Iris pigment epithelial cell (primary cell): Measurements from ENCODE around the gene F11R.
"Not testable (repeated sequence)": the region's sequence is repeated elsewhere in the genome, so short reads cannot be mapped to it uniquely, and the experiment has no call there.

Experiments
- DNase-seq: peaks from one replicate; pipeline ENCODE4 v3.0.0-alpha.2; 2011; ENCODE audit warnings: low read depth

Gene F11R

GRCh38 chr1:161012420-161012819 lies 8.5 kb downstream of the F11R start:
- no peak for DNase-seq

GRCh38 chr1:161009602-161010211 lies 11.2 kb downstream of the F11R start:
- DNase-seq = no peak

GRCh38 chr1:161008869-161009510 lies 12.0 kb downstream of the F11R start:
- DNase-seq = peak; percentile 77

- no peak for DNase-seq
These were observed 13.6 kb downstream of the F11R start for GRCh38 chr1:161007369-161007768.

- no peak for DNase-seq
These were observed 14.4 kb downstream of the F11R start for GRCh38 chr1:161006563-161006962.

GRCh38 chr1:161001525-161001924 lies 19.4 kb downstream of the F11R start:
- no peak for DNase-seq

GRCh38 chr1:161000736-161001480 lies 20.0 kb downstream of the F11R start:
- no peak for DNase-seq

GRCh38 chr1:160999376-160999775 lies 21.6 kb downstream of the F11R start:
- no peak for DNase-seq

- DNase-seq = peak; percentile 81
These were observed 23.5 kb downstream of the F11R start for GRCh38 chr1:160997323-160998038.

- DNase-seq = peak; percentile 63
These were observed 24.8 kb downstream of the F11R start for GRCh38 chr1:160996178-160996577.

GRCh38 chr1:160993544-160994193 lies 27.3 kb downstream of the F11R start:
- DNase-seq = peak; percentile 82

- DNase-seq = not testable (repeated sequence)
These were observed 28.9 kb downstream of the F11R start for GRCh38 chr1:160992036-160992435.

- no peak for DNase-seq
These were observed 33.4 kb downstream of the F11R start for GRCh38 chr1:160987359-160988050.

- no peak for DNase-seq
These were observed 35.2 kb downstream of the F11R start for GRCh38 chr1:160985723-160986122.

GRCh38 chr1:160981584-160982411 lies 39.2 kb downstream of the F11R start:
- no peak for DNase-seq

- DNase-seq = no peak
These were observed 41.7 kb downstream of the F11R start for GRCh38 chr1:160979286-160979685.

- peak; percentile 52 for DNase-seq
These were observed 42.4 kb downstream of the F11R start for GRCh38 chr1:160978510-160978927.

- DNase-seq = no peak
These were observed 45.9 kb downstream of the F11R start for GRCh38 chr1:160975026-160975425.

- DNase-seq = no peak
These were observed 47.5 kb downstream of the F11R start for GRCh38 chr1:160973491-160973890.

GRCh38 chr1:160972939-160973338 lies 48.0 kb downstream of the F11R start:
- DNase-seq = no peak
